Kidney capillary endothelial cell (primary cell): ENCODE data around the gene ATF4.

Experiments used
- DNase-seq: peaks from one replicate; pipeline ENCODE4 v3.0.0-alpha.2; 2018; ENCODE audit warnings: low spot score

ATF4 gene

DNA sequence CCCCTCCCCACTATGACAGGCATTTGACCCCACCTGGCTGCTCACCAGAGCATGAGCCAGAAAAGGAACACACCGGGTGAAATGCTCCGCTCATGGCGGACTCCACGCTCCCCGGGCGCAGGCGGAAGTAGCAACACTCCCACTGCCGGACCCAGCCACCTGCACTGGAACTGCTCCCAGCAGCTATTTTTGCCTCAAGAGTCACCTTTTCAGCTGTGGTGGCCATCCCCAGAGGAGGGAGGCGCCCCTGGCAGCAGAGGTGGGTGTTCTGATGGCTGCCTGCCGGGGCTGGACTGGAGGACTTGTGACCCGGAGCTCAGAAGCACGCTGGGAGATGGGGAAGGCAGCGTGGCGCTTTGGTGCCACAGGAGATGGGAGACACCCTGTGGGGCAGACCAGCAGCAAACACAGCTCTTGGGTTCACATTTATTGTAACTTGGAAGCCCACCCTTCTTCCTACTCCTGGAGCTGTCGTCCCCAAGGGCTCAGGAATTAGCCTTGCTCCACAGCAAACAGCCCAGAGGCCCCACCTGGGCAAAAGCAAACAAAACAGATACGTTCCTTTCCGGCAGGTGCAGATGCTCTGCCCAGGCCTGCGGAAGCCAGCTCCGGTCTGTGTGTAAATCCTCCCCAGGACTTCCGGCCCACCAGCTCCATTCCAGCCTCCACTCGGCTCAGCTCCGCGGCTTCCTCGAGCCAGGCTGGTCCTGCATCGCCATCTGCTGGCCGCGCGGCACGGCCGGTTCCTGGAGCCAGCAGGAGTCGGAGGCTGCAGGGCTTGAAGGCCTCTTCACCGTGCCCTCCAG is 8.5 kb downstream of the ATF4 start:
- peak; percentile 91 for DNase-seq

DNA sequence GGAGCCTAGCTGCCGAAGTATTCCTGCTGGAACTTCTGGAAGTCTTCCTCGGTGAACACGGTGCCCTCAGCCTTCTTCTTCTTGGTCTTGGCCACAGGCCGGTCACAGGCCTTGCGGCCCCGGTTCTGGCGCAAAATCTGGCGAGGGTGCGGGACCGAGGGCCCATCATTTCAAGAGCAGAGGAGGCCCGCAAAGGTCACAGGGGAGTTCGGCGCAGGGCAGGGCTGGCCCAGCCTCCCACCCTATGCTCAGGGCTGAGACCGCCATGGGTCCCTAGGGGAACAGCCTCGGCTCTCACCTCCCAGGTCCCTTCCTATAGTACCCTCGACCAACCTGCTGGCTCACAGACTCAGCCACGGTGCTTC is 9.1 kb downstream of the ATF4 start:
- no peak for DNase-seq

DNA sequence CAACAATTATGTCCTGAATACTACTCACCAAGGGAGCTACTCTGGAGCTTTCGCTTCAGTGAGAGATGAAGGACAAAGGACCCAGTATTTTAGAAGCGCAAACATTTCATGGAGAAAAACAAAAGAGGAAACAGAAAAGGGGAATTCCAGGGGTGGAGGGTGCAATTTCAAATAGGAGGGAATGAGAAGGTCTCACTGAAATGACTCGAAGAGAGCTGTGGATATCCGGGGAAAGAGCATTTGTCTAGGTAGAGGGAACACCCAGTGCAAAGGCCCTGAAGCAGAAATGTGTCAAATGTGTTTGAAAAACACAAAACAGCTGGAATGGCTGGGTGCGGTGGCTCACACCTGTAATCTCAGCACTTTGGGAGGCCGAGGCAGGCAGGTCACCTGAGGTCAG is 9.8 kb downstream of the ATF4 start:
- DNase-seq = no peak

DNA sequence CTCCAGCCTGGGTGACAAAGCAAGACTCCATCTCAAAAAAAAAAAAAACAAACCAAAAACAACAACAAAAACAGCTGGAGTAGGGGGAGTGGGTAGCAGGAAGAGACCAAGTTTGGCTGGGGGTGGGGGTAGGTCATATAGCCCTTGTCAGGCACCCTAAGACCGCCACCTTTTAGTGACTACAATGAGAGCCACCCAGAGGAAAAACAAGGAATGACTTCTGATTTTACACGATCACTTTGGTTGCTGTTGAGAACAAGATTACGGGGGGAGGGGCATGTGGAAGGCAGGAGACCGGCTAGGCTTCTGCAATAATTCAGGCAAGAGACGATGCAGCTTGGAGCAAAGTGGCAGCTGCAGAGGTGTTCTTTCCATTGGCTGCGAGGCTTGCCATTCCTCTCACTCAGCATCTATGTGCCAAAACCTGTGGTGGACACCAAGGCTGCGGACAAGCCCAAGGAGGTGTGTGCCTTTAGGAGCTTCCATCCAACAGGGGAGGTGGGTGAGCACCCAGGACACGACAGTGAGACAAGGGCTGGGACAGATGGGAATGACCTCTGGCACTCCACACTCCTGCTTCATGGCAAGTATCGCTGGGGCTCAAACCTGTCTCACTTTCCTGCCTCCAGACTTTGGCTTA is 10.4 kb downstream of the ATF4 start:
- peak; percentile 42 for DNase-seq

DNA sequence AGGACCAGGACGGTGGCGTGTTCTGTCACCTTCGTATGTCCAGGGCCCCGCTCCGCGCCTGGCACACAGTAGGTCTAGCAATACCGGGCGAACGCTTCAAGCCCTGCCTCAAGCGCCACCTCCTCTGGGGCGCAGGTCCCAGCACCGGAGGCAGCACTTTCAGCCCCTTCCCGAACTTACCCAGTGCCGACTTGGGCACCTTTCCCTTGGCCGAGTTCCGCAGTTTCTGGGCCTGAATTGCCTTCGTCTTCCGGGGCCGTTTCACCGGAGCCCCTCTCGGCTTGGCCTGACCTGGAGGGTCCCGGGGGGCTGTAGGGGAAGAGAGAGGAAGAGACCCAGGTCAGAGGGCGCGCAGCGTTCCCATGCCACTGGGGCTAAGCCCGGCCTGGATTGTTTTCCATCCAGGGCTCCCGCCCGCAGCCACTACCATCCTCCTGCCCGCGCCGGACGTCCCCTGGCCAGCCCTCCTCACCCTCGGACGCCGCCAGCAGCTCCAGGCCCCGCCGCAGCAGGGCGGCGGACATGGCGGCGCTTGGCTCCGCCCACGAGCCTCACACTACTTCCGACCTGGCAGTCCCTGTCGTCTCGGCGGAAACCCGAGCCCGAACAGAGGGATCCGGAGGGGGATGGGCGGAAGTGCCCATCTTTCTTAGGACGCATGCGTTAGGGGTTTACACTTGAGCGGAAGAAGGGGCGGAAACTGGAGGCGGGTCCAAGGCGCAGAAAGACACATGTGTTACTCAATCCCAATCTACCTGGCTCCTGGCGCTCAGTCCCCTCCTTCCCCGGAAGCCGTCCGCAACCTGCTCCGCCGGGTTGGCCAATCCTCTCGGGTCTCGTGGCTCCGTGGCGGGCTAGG is 12.1 kb downstream of the ATF4 start, which contains the start of gene RPS19BP1:
RPS19BP1 (minus strand) TSS at position 534 of the 859 bp plus-strand sequence; CDS start at position 524, 10 bp downstream.
- peak; percentile 99 for DNase-seq

DNA sequence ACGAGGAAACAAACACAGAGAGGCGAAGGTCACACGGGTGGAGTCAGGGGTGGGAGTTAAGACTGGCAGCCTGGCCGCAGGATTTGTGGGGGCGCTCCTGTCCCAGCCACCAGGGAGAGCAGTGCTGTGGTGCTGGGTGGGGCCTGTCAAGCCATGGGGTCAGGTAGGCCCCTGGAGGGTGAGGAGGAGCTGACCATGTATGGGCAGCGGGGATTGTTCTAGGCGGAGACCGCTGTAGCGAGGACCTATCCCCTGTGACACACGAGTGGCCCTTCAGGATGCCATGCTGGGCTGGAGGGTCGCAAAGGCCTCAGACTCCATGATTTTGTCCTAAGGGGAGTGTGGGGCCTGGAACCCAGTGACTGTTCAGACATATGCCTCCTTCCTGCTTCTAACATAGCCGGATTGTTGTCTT is 13.7 kb downstream of the ATF4 start:
- no peak for DNase-seq

DNA sequence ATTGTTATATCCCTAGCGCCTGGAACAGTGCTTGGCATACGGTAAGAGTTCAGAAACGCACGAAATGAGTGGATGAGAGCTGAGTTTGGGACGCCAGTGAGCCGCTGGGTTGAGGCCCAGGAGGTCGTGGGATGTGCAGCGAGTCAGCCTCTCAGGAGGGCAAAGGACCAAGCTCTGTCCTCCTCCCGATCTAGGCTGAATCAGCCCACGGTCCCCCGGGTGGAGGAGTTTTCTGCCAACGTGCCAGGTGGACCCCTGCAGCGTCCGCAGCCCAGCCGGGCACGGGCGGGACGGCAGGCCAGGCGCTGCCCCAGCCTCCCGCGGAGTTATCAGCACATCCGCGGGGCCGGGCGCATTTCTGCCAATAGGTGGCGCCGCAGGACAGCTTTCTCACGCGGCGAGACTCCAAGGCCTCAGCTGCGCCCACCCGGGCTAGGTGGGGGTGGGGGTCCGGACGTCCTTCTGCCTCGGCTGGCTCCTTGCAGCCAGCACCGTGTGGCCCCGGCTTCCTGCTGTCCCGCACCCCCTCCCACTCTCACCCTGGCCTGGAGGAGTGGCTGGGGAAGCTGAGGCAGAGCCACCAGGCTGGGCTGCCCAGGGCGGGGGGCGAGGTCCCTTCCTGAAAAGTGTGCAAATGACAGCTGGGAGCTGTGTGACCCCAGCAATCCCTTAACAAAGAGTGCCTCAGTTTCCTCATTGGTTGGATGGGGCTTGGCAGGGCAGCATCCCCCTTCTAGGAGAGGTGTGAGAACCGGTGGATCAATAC is 14.4 kb downstream of the ATF4 start:
- peak; percentile 69 for DNase-seq

DNA sequence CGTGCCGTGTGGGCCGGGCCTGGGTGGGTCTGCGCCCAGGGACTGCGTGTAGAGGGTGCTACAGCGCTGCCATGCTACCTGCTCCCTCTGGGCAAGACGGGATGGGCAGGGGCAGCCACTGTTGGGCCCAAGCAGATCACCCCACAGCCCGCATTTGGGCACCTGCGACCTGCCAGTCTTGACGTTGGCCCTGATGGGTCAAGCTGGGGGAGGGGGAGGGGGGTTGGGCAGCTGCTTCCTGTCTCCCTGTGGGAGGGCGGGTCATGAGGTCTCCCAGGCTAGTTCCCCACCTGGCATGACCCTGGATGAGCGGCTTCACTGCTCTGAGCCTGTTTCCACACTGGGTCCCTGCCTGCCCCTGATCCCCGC is 15.0 kb downstream of the ATF4 start:
- DNase-seq = no peak

DNA sequence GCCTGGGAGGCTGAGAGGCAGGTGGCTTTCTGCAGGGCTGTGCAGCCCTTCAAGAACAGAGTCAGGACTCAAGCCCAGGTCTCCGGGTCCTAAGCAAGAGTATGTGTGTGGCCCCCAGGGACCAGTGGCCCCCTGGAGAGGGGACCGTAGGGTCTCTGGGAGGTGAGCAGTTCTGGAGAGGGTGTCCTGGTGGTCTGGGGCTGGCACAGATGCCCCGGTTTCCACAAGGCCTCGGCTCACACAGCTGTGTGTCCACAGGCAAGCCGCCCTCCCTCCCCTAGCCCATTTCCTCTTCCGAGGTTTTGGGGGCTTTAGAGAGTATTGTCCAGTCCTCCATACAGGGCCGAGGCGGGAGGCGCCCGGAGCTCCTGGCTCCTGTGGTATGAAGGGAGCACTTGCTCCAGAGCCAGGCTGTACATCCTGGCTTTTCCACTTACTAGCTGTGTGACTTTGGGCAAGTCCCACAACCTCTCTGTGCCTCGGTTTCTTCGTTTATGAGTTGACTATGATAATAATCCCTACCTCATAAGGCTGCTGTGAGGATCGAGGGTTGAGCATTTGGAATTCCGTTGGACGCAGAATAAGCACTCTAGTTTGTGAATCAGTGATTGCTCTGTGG is 15.6 kb downstream of the ATF4 start:
- no peak for DNase-seq

DNA sequence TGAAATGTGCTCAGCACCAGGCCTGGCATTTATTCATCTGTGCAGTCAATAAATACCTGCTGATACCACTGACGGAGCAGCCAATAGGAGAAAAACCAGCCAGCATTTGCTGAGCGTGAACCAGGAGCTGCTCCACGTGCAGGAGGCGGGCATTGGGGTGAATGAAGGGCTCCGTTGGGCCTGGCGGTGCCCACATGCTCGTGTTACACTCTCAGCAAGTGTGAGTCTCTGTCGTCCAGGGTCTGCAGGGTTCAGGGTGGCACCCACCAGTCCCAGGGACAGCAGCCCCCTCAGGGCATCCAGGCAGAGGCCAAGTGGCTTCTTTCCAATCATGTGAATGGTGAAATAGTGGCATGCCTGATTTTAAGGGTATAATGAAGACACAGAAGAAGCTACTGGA is 16.3 kb downstream of the ATF4 start:
- DNase-seq = no peak

DNA sequence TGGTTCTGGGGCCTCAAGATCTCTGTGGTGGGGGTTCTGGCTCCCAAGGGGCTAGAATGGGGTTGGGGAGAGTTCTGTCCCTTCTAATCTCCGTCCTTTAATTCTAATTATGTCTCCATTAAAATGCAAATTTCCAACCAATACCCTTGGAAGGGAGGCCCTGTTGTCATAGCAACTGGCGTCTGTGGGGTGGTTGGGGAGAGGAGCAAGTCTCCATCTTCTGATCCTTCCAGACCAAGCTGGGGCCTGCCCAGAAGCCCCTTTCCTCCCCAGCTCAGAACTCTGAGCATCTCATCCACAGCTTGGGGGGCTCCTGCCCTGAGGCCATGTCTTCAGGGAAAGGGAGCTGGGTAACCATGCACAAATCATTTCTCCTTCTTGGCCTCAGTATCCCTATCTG is 17.6 kb downstream of the ATF4 start:
- no peak for DNase-seq

DNA sequence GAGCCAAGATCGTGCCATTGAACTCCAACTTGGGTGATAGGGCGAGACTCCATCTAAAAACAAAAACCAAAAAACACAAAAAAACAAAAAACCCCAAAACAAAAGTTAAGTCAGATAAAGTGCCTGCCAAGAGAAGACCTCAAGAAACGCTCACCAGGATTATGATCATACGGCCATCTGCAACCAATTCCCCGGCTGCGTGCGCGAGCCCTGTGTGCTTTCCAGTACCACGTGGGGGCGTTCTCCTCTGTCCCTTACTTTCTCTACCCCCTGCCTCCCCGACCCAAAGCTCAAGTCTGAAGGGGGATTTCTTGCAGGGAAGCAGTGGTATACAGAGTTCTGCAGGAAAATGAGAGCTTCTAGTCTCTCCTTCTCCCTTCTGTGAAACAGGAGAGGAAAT is 22.7 kb downstream of the ATF4 start:
- peak; percentile 35 for DNase-seq

DNA sequence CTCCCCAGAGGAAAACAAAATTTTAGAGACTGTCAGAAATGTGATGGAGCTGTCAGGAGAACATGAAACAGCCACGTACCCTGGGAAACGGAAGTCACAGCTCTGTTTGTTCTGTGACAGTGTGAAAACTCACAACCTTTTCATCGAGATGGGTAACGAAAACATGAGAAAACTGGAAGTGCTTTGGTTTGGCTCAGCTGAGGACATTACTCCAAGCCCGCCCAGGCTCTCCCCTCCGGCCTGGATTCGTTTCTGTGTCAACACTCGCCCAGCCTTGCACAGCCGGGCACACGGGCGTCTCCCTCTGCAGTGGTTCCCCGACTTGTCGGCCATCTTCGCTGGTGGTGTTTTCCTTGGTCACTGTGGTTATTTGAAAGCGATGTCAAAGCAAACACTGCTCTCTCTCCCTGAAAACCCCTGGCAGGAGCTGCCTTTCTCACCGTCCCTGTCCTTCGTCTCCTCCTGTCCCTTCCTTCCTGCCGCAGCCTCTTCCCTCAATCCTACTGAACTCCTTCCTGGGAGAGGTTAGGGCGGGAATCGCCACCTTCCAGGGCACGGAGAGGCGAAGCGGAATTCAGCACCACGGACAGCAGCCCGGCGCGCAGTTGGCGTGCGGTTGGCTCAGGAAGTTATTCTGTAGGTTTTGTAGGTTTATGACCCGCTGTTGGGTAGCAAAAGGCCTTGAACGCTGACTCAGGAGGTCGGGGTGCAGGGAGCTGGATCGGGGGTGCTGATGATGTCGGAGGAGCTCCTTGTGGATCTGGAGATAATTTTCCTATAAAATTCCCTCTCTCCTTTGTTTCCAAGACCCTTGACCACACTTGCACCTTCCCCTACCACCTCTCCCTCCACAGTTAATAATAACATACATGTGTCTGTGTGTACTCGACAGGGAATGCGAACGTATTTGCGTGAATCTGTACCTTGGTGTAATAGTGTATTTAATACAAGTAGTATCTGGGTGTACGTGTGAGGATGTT is 25.3 kb downstream of the ATF4 start:
- DNase-seq = peak; percentile 26

DNA sequence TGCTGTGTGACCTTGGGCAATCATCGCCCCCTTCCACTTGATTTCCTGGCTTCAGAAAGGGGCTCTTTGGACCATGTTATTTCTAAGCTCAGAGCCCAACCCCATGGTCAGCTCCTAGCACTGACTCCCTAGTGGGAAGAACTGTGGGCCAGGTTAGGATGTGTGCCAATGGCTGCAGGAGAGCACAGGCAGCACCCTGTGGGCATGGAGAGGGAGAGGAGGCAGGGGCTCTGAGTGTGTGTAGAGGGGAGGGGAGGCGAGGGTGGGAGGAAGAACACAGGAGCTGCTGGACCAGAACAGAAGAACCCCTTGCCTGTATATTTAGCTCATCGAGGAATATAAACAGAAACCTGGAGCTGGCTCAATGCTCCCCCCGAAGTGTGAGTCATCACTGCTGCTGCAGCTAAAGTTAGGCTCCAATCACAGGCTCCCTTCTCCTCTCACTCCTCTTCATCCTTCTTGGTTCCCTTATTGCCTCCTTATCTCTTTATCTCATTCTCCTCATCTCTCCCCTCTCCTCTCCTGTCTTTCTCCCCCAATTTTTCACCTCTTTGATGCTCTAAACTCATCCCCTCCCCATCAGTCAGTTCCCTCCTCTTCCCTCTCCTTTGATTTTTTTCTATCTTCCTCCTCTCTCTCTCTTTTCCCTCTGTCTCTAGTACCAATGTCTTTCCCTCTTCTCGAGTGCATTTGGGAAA is 26.7 kb downstream of the ATF4 start:
- no peak for DNase-seq

DNA sequence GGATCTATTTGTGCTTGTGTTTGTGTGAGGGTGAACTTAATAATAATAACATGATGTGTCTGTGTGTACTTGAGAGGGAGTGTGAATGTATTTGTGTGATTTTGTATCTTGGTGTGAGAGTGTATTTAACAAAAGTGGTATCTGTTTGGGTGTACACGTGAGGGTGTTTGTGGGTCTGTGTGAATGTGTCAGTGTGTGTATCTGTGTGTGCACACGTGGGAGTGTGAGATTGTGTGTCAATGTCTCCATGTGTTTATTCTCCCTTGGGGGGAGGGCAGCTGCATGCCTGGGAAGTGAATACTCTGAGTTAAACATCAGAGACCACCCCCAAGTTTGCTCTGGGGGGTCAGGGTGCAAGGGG is 27.2 kb downstream of the ATF4 start:
- DNase-seq = no peak

DNA sequence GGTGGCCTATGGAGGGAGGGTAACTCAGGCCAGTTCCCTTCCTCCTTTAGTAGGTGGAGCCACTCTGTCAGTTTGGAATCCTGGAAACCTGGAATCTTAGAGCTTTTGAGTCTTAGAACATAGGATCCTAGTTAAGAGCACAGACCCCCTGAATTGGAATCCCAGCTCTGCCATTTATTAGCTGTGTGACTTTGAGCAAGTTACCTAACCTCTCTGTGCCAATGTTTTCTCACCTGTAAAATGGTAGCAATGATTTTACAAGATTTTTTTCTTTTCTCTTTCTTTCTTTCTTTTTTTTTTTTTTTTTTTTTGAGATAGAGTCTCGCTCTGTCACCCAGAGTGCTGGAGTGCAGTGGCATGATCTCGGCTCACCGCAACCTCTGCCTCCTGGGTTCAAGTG is 33.1 kb downstream of the ATF4 start:
- DNase-seq = no peak

DNA sequence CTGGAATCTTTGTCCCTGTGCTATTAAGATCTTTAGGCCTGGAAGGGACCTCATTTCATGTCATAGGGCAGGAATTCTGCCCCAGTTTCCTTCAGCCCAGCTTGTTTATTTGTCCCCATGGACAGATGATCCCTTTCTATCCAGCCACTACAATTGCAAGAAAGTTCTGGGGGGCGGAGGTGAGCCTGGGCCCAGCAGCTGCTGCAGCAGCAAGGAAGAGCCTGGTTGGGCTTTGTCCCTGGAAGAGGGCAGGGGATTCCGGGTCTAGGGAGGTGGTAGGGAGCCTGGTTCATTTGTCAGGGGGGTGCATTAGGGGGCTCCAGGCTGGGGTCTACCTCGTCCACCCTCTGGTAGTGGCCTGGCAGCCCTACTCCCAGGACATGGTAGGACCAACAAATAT is 33.8 kb downstream of the ATF4 start:
- DNase-seq = no peak

DNA sequence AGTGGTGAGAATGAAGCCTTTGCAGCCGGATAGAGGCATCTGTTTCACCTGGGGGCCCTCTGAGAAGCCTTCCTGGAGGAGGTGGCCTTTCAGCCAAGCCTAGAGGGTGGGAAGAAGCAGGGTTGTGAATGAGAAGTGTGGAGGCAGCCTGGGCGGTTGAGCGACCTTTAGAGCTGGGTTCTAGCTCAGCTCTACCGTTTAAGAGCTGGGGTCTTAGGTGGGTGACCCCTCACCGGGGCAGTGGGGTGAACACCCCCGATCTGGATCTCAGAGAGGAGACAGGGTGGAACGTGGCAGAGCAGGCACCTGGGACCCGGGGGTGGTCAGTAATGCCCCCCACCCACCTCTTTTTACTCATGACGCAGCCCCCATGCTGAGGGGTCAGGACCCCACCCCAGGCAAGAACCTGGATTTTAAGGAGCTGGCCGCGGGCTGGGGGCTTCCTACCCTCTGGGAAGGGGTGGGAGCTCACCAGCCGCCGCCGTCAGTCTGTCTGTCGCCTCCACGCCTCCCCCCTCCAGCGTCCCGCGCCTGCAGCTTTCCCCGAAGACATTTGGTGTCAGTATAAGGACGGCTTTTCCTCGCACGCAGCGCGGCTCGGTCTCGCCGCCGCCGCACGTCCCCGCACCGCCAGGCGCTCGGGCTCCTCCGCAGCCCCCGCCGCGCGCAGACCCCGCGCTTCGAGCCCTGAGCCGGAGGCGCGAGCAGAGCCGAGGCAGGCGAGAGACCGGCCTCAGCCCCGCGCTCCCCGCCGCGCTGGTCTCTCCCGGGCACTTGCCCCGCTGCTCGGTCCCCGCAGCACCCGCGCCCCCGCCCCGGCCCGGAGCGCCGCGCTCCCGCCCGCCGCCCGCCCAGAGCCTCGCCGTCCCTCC is 36.8 kb downstream of the ATF4 start:
- no peak for DNase-seq

DNA sequence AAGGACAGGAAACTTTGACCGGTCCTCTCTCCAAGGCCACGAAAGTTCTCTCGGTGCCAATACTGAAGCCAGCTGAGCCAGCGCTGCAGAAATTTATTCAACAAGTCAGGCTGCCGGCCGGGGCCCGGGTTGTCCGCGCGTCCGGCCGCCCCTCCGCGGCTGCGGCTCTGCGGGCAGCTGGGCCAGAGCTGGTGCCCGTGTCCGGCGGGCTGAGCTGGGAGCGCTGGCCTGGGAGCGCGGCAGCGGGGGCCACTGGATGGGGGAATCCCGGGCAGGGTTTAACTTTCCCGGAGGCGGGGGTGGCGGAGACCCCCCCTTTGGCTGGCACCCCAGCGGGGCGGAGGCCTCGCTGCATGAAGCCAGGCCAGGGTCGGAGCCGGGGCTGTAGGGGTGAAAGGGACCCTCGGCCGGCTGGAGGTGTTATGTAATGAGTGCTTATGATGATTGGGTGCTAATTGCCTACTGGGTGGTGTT is 37.9 kb downstream of the ATF4 start:
- no peak for DNase-seq
